OCI-LY1 (cell line): Measurements from ENCODE around the gene CFAP43.

Experiments used
- H2AFZ ChIP-seq: fragments of 200-600 bp; sonication (generic), shearing (Covaris generic); 2 replicates; pipeline ENCODE4 v1.6.0; 2014; ENCODE audit warnings: antibody characterized with exemption, mild to moderate bottlenecking, low read length
- H3F3A ChIP-seq: fragments of 200-600 bp; sonication (generic), shearing (Covaris generic); 2 replicates; pipeline ENCODE4 v1.6.0; 2014; ENCODE audit warnings: mild to moderate bottlenecking, antibody characterized with exemption, low read length, moderate library complexity; ENCODE audit not compliant: insufficient read depth
- H3K27ac ChIP-seq: fragments of 200-600 bp; sonication (generic); 2 replicates; pipeline ENCODE4 v1.5.1; 2014; ENCODE audit warnings: low read length, mixed run types, mild to moderate bottlenecking, low read depth; ENCODE audit not compliant: poor library complexity, severe bottlenecking
- H3K27me3 ChIP-seq: fragments of 200-600 bp; sonication (generic); 2 replicates; pipeline ENCODE4 v1.6.0; 2014; ENCODE audit warnings: antibody characterized with exemption, mild to moderate bottlenecking, low read length, moderate library complexity; ENCODE audit not compliant: insufficient read depth
- H3K36me3 ChIP-seq: fragments of 200-600 bp; sonication (generic); 2 replicates; pipeline ENCODE4 v1.6.1; 2014; ENCODE audit warnings: mild to moderate bottlenecking, antibody characterized with exemption, low read length, moderate library complexity, mixed read lengths; ENCODE audit not compliant: insufficient read depth
- H3K4me1 ChIP-seq: fragments of 200-600 bp; sonication (generic); 2 replicates; pipeline ENCODE4 v1.5.1; 2014; ENCODE audit warnings: mild to moderate bottlenecking, low read length, moderate library complexity; ENCODE audit not compliant: insufficient read depth, severe bottlenecking
- H3K4me2 ChIP-seq: fragments of 200-600 bp; sonication (generic), shearing (Covaris generic); 2 replicates; pipeline ENCODE4 v1.6.1; 2014; ENCODE audit warnings: low read length
- H3K4me3 ChIP-seq: fragments of 200-600 bp; sonication (generic); 2 replicates; pipeline ENCODE4 v1.5.1; 2014; ENCODE audit warnings: low read length, low read depth, mild to moderate bottlenecking, mixed read lengths; ENCODE audit not compliant: poor library complexity, severe bottlenecking
- H3K79me2 ChIP-seq: fragments of 200-600 bp; shearing (Covaris generic); 2 replicates; pipeline ENCODE4 v1.6.1; 2016; ENCODE audit warnings: mixed run types, low read length, mixed read lengths; ENCODE audit not compliant: insufficient read depth
- H3K9ac ChIP-seq: fragments of 200-600 bp; sonication (generic), shearing (Covaris generic); 2 replicates; pipeline ENCODE4 v1.6.1; 2014; ENCODE audit warnings: mild to moderate bottlenecking, low read length, mixed read lengths
- H3K9me2 ChIP-seq: fragments of 200-600 bp; sonication (generic), shearing (Covaris generic); 2 replicates; pipeline ENCODE4 v1.6.1; 2014; ENCODE audit warnings: low read depth, mild to moderate bottlenecking, low read length, mixed read lengths
- H3K9me3 ChIP-seq: fragments of 200-600 bp; shearing (Covaris generic); 2 replicates; pipeline ENCODE4 v1.6.1; 2014; ENCODE audit warnings: low read length, mixed read lengths
- H4K20me1 ChIP-seq: fragments of 200-600 bp; sonication (generic), shearing (Covaris generic); 2 replicates; pipeline ENCODE4 v1.6.0; 2016; ENCODE audit warnings: mild to moderate bottlenecking, low read length; ENCODE audit not compliant: insufficient read depth
- CTCF ChIP-seq: fragments of 200-600 bp; sonication (generic), shearing (Covaris generic); IDR thresholded peaks from 2 replicates; pipeline ENCODE4 v1.5.1; 2017; ENCODE audit warnings: mild to moderate bottlenecking, antibody characterized with exemption, low read length, moderate library complexity, mixed read lengths
- EZH2 ChIP-seq: fragments of 200-600 bp; sonication (generic), shearing (Covaris generic); IDR thresholded peaks from 2 replicates; pipeline ENCODE4 v1.8.0; 2017; ENCODE audit warnings: borderline replicate concordance, mixed run types, mild to moderate bottlenecking, antibody characterized with exemption, low read length, moderate library complexity, mixed read lengths

Gene CFAP43

GRCh38 chr10:104119996-104120395 lies 112.2 kb downstream of the CFAP43 start:
- TF ChIP-seq EZH2 (no peak), CTCF (no peak)

GRCh38 chr10:104117839-104118323 lies 114.3 kb downstream of the CFAP43 start:
- no peak overlapping the region for H2AFZ ChIP-seq

More at GRCh38 chr10:104119996-104120395, 112.2 kb downstream of the CFAP43 start:
- H3K9me2 ChIP-seq: no peaks in the 10 kb centered on the region
- no peaks in the 10 kb centered on the region for H3F3A ChIP-seq
- H3K9me3 ChIP-seq: no peaks in the 10 kb centered on the region
- no peak overlapping the region for H3K27ac ChIP-seq
- H3K27me3 ChIP-seq: no peaks in the 10 kb centered on the region
- no peaks in the 10 kb centered on the region for H4K20me1 ChIP-seq
- no peak overlapping the region for H3K4me2 ChIP-seq
- peaks cover 29% of the 10 kb centered on the region for H3K4me1 ChIP-seq
- no peak overlapping the region for H2AFZ ChIP-seq
- no peak overlapping the region for H3K9ac ChIP-seq
- no peaks in the 10 kb centered on the region for H3K79me2 ChIP-seq
- no peak overlapping the region for H3K4me3 ChIP-seq
- peaks cover 2% of the 10 kb centered on the region; the same call in 1 of the 2 replicates for H3K36me3 ChIP-seq

GRCh38 chr10:104113376-104113956 lies 118.7 kb downstream of the CFAP43 start:
- Histone ChIP-seq H3K9me3 (no peaks in the 10 kb centered on the region), H3K79me2 (no peaks in the 10 kb centered on the region), H2AFZ (no peak overlapping the region), H3K27ac (no peak overlapping the region), H3K4me2 (no peak overlapping the region), H4K20me1 (no peaks in the 10 kb centered on the region), H3K36me3 (no peaks in the 10 kb centered on the region), H3K4me3 (no peak overlapping the region), H3K9ac (no peak overlapping the region), H3F3A (no peaks in the 10 kb centered on the region), H3K4me1 (no peaks in the 10 kb centered on the region), H3K27me3 (no peaks in the 10 kb centered on the region), H3K9me2 (no peaks in the 10 kb centered on the region)
- TF ChIP-seq CTCF (no peak), EZH2 (no peak)

More at GRCh38 chr10:104117839-104118323, 114.3 kb downstream of the CFAP43 start:
- no peaks in the 10 kb centered on the region for H3K9me3 ChIP-seq
- H3F3A ChIP-seq: no peaks in the 10 kb centered on the region
- H3K79me2 ChIP-seq: no peaks in the 10 kb centered on the region
- H3K36me3 ChIP-seq: no peaks in the 10 kb centered on the region
- H3K9me2 ChIP-seq: no peaks in the 10 kb centered on the region
- no peak for TF ChIP-seq CTCF
- TF ChIP-seq EZH2: no peak
- H3K4me2 ChIP-seq: no peak overlapping the region
- H3K4me3 ChIP-seq: no peak overlapping the region
- no peaks in the 10 kb centered on the region for H4K20me1 ChIP-seq
- no peak overlapping the region for H3K27ac ChIP-seq
- peaks cover 20% of the 10 kb centered on the region for H3K4me1 ChIP-seq
- no peaks in the 10 kb centered on the region for H3K27me3 ChIP-seq
- no peak overlapping the region for H3K9ac ChIP-seq
